ENCODE measurements around the gene OST4.

GRCh38 chr2:27067385-27067784 lies 4.1 kb downstream of the OST4 start:
- TF ChIP-seq POLR2A (IDR thresholded peaks at IDR 0.05) (no peak), CTCF (IDR thresholded peaks at IDR 0.05) (no peak)
